NCI-H748 (cell line): ENCODE measurements around the gene NTM.

ENCODE experiments used
- DNase-seq: peaks from one replicate; lab custom pipeline; 2025; ENCODE audit not compliant: unreplicated experiment; lab: John Stamatoyannopoulos, UW

The NTM gene

DNA sequence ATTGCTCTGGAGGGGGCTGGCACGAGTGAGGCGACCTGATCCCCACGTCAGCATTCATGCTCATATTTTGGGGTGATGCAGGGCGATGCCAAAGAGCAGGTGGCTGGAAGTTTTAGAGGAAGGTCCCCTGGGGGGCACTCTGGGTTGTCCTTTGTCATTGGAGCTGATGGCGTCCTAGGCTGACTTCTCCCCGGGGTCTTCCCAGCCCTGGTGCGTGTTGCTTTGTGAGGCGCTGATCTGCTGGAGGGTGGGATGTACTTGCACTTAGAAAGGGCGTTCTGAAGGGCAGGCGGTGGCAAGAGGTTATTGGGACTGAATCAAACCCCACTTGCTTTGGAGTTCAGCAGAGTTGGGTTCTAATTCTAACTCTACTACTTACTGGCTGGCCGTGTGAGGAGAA, 313.3 kb downstream of the NTM start:
- DNase-seq: no peak

DNA sequence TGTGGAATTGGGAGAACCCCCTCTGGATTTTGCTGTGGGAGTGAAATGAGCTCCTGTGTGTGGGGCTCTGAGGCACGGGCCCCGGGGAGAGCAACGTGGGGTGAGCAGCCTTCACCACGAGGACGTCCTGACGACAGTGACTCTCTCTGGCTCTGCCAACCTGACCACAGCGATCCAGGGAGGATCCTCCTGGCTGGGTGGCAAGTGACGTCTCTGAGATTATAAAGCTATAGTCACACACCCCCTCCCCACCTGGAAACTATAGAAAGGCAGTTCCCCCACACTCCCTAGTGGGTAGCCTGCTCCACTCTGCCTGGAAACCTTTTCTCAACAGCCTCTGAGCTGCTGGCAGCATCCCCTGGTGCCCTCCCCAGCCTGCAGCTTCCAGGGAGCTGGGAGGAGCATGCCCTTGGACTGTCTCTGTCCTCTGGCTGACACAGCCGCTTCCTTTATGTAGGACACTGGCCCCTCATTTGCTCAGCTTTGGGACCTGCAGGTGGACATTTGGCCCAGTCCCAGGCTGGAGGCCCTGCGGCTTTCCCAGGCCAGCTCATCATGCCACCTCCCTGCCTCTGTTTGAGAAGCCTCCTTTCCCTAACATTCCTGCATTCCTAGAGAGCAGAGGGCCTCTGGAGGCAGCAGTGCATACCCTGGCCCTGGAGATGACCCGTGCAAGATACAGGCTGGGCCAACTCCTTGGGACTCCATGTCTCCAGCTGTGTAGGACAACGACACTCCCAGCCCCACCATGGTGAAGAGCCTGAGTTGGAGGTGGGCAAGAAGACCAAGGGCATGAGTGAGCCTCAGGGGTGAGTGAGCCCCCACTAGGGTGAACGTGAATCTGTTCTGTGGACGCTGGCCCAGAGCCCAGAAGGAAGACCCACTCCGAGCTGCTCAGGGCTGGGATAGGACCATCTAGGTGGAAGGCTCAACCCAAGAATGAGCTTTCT, 314.0 kb downstream of the NTM start:
- no peak for DNase-seq

DNA sequence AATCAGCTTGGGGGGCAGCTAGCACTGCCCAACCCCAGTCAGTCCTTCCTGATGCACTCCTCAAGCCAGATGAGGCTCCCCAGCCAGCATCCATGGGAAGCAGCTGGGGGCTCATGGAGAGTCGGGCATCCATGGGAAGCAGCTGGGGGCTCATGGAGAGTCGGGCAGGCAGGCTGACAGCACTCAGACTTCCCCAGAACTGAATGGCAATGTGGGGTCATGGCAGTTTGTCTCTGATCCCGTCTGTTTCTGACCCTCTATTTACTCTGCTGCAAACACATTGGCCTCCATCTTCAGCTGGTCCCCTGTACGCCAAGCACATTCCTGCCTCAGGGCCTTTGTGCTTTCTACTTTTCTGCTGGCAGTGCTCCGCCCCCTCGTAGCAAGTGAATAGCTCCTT, 314.8 kb downstream of the NTM start:
- DNase-seq: no peak

DNA sequence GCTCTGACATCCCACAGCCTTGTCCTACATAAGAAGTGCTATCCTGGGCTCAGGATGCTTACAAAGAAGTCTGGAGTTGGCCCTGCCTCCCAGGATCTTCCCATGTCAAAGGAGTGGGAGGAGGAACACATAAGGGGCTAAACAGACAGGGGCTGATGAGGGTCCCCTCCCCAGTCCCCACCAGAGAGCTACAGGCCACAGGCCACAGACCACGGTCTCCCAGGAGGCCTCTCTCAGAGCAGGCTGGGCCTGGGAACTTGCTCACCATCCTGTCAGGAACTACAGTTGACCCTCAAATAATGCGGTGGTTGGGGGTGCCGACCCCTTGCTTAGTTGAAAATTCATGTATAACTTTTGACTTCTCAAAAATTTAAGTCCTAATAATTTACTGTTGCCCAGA, 315.5 kb downstream of the NTM start:
- no peak for DNase-seq

DNA sequence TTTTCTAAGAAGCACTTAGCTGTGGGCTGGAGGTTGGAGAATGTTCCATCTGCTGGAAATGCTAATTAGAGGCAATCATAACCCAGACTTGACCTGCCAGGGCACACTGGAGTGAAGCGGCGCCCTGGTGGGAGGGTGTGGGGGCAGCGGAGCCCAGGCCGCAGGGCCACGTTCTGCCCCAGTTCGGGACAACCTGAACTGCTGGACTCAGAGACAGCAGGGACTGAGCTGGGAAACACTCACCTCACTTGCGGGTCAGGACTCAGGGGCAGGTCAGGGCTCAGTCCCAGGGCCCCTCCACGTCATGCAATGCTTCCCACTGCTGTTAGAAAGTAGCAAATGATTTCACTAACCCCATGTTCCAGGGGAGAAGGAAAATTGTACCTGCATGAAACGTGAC, 316.4 kb downstream of the NTM start:
- no peak for DNase-seq

DNA sequence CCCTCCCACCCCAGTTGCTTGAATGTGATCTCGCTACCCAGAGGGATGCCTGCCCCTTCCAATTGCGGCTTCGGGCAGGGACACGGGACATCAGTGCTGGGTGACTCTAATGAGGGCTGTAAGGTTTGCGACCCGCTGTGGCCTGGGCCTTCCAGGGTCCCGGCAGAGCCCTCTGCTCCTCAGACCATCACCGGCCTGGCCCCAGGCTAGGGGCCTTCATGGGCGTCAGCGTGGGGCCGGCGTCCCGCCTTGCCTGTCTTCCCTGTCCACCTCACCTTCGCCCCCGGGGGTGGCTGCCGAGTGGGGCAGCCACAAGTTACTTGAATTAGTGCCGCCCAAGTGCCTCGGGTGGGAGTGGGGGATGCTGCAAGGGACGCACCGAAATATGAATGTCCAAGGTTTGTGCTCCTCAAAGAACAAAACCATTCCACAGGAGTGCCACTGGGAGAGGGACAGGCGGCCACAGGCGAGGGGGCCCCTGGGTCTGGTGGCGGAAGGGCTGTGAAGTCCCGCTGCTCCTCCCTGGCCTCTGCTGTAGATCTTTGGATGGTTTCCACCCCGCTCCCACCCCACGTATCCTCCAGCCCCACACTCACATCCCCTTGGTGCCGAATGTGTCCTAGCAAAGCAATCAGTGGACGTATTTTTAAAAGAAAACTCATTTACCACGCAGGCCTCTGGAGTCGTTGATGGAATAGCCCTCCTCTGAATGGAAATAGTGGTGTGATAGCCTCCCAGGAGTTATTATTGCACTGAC, 317.1 kb downstream of the NTM start:
- DNase-seq: no peak

DNA sequence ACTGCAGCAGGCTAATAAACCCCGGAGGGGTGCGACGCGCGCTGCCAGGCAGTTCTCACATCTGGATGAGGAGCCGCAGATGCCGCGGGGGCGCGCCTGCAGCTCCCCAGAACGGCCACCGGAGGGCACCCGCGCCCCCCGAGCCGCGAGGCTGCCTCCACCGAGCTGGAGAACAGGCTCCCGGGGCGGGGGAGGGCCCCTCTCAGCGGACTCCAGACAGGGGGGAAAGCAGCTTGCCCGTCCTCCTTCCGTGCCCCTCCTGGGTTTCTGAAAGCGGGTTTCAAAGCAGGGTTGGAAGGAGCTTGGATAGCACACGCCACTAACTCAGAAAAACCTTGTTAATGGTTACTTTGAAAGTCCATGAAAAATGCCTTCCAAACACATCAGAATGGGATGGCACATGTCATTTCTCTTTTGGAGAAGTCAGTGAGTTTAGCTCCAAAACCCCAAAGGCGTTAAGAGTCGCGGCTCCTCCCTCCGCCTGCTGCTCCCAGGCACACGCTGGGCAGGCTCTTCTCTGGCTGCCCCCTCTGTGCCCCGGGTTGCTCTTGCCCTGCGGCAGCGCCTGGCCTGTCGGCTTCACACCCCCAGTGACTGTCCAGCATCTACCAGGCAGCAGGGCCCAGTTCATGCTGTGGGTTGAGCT, 317.8 kb downstream of the NTM start:
- peak; percentile 48 for DNase-seq

DNA sequence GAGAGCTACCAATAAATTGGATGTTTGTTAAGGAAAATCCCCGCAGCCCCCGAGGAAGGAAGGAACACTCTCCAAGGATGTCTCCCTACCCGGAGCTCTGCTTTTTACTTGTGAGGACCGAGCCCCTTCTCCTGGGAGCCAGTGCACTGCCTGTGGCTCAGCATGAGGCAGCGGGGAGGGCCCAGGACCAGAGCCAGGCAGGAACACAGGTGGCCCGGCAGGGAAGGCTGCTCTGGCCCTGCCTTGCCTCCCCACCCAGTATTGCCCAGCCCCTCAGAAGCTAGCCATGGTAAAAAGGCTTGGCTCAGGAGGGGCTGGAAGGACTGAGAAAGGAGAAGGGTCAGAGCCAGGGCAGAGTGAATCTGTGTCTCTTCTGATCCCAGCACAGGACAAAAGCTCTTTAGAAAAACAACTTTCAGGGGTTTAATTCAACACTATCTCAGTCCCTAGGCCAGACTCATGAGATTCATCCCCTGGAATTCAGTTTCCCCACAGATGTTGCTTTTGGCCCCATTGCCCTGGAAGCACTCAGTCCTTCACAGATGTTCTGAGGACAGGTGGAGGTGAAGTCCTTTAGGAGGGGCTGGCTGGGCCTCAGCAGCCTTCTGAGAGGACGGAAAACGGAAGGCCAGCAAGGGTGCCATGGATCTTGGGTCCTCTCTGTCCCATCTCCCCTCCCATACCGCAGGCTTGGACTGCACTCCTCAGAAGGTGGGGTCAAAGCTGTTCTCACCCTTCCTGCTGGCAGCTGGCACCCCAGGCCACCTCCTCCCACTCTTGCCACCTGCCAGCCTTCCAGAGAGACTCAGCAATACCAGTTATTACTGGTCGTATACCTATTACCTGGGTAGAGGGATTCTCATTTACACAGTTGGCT, 318.9 kb downstream of the NTM start:
- DNase-seq: no peak

DNA sequence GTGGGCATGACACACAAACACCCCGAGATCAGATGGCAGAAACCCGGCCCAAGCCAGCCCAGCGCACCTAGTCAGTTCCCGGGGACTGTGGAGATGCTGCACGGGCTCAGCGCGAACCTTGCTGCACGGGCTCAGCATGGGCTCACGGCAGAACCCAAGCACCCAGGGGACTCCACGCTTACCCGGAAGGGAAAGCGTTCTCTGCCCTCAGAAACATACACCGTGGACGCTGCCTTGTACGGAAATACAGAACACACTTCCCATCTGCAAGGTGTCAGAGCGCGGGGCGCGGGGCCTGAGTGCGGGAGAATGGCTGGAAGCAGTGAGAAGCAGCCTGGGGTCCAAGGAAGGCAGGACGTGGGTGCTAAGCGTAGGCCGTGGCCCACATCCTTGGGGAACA, 319.9 kb downstream of the NTM start:
- no peak for DNase-seq

DNA sequence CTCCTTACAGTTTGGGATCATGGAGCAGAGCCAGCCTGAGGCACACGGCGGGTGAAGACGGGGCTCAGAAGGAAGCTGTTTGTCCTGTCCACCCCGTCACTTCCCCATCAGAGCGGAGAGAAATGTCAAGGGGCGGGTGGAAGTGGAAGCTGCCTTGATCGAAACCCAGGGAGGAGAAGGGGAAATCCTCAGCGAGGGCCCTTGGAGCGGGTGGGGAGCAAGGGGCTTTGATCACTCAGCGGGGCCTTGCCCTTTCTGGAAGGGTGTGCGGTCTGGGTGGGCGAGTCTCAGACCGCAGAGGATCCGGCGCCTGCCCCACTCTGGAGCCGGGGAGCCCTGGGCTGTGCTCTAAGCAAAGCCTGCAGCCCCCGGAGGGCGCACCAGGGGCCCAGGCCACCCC, 320.4 kb downstream of the NTM start:
- DNase-seq: no peak

DNA sequence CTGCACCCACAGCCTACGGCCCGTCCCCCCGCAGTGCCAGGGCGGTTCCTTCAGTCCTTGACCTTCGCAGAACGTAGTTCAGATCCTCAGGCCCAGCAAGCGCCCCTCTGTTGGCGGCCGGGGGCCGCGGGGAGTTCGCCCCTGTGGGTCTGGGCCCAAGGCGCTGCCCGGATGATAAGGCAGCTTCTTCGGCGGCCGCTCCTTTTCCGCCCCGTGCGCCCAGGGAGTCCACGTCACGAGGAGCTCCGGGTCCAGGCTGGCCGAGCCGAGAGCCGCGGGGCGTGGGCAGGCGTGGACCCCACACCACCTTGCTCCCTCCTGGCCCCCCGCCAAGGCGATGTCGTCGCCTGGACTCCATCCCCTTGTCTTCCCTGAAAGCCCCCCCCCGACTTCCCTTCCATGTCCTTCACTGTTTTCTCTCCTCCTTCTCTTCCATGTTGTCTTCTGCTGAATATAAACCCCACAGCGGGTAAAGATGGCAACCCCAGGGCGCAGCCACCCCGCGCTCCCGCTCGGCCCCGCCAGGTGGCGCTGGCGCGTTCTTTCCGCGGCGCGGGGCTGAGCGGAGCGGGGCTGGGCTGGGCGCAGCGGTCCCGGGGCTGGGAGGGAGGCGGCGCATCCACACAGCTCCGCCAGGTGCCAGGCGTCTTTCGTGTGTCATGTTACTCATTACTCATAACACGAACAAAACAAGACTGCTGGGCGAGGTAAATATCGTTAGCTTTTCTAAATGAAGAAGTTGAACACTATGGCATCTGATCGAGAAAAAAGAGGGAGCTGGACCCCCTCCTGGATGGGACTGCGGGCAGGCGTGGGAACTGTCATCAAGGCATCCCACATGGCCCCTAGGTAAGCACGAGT, 321.0 kb downstream of the NTM start:
- DNase-seq: peak; percentile 87

DNA sequence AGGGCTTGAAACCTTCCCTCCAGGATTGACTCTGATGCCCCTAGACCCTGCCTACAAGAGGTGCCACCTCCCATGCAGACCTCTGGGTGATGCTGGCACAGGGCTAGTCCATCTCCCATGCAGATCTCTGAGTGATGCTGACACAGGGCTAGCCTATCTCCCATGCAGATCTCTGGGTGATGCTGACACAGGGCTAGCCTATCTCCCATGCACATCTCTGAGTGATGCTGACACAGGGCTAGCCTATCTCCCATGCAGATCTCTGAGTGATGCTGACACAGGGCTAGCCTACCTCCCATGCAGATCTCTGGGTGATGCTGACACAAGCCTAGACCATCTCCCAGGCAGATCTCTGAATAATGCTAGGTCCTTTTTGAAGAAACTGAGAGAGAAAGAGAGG, 321.7 kb downstream of the NTM start:
- DNase-seq: peak; percentile 72

DNA sequence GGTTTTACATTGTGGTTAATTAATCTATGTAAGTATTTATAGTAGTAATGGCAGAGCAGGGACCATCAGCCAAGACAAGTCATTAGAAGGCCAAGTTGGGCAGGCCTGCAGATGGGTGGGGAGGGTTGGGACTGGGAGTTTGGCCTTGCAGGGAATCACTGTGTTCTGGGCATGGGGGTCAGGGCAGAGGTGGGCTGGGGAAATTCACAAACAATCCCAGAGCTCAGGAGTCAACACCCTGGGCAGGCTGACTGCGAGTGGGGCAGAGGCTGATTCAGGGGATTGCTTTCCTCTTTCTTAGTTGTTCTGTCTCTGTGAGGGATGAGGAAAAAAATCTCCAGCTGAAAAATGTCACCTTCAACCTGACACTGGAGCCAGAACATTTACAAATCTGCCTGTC, 322.5 kb downstream of the NTM start:
- no peak for DNase-seq

DNA sequence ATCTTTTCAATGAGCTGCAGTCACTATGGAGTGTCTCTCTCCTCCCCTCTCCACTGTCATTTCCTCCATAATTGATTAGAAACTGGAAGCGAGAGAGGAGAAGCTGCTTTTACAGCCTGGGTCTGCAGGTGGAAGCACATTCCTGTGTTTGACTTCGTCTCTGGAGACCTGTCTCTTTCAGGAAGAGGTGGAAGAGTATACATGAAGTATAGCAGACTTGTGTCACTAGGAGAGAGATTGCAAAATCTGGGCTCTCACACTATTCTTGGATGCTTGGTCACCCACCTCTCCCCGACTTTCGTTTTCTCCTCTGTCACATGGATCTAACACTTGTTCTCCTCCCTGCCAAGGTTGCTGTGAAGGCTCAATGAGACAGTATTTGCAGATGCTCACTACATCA, 323.3 kb downstream of the NTM start:
- DNase-seq: no peak

DNA sequence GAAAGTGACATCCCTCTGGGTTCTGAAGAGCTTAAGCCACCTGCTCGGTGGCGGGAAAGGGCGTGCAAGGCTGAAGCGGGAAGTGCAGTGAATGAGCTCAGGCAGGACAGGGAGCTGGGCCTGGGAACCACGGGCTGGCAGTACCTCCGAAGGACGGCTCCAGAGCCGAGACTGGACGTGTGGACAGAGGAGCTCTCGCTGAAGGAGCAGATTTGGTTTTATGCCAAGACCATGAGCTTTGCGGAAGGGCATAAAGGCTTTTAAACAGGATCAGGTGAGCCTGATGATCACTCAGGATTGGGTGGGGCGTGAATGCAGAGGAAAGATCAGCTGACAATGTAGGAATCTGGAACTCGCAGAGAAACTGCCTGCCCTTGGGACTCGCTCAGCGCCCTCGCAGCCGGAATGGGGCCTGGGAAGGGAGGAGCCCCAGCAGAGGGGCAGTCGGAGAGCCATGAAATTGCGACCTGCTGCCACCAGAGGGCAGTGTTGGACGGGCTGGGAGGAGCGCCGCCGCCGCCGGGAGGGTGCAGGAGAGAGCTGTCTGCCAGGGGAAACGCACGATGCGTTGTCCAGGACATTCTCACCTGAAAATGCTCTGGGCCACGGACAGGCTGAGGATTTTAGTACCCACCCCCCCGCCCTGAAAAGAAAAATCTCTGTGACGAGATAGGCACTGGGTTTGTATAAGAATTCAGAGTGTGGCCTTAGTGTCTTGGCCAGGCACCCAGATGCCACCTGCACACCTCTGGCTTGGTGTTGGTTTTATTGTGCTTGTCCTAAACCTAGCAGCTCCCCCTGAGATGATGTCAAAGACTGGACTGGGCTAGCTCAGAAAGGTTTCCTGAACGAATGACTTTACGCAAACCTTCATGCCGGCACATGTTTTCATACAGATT, 324.4 kb downstream of the NTM start:
- peak; percentile 79 for DNase-seq

DNA sequence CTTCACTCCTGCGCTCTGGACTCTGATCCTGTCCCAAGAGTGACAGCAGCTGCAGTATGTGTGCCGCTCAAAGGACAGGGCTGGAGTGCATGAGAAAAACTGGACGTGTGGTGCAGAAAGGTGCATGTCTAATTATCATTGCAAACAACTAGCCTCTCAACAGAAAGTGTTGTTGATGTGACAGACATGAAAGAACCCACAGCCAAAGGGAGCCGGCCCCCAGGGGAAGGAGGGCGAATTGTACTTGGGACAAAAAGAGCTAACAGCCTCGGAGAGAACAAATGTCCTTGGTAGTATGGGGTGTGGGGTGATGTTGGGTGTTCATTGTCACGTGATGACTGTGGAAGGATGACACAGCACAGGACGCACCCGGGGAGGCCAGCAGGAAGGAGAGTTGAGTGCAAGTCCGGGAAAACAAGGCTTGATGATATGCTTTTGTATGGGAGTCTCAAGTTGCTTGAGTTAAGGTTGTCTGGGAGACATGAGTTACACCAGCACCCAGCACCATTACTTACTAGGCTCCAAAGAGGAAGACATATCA, 325.5 kb downstream of the NTM start:
- peak; percentile 55 for DNase-seq

DNA sequence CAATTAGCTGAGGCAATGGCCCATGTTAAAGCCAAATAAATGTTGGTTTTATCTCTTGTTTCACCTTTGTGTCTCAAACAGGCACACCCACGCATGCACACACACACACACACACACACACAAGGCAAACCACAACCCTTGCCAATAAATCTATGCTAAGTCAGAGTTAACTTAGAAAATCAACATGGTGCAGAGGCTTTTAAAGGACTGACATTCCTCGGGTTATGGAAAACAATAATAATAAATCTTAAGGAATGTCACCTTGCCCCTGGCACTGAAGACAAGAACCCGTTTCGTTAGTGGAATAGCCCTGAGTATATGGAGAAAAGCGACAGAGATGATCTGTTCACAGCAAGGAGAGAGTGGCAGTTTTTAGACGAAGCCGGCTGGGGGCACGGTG, 326.3 kb downstream of the NTM start:
- peak; percentile 73 for DNase-seq

DNA sequence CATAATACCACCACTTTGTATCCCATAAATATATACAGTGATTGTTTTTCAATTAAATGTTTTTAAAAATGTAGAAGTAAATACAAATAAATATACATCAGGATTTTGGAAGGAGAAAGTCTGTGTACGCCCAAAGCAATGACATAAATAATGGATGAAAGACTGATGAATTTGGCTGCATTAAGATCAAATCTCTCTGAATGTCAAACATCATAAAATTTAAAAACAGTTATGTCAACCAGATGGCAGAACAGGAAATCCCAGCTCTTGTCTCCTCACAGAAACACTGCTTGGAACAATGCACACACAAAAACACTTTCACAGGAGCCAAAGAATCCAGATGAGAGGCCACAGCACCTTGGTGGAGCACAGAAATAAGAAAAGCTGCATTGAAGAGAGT, 332.9 kb downstream of the NTM start:
- DNase-seq: no peak

DNA sequence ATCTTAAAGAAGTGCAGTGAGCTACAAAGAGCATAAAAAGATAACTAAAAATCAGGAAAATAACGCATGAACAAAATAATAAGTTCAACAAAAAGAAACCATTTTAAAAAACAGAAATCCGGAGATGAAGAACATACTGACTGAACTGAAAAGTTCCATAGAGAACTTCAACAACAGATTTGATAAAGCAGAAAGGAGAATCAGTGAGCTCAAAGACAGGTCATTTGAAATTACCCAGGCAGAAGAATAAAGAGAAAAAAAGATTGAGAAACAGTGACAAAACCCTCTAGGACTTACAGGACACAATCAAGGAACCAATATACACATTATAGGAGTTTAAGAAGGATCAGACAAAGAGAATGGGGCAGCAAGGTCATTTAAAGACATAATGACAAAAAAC, 334.3 kb downstream of the NTM start:
- DNase-seq: no peak
